IPS DF 4.7 (cell line): ENCODE measurements around the gene FAM216A.
A peak's percentile ranks its signal among the peaks of the same experiment; 100 is the strongest.
"Not testable (repeated sequence)": the region's sequence is repeated elsewhere in the genome, so short reads cannot be mapped to it uniquely, and the experiment has no call there.

Source experiments
- DNase-seq: peaks from one replicate; pipeline ENCODE4 v3.0.0-alpha.2; 2013; ENCODE audit warnings: low spot score; ENCODE audit errors: extremely low read depth

The FAM216A gene

DNA sequence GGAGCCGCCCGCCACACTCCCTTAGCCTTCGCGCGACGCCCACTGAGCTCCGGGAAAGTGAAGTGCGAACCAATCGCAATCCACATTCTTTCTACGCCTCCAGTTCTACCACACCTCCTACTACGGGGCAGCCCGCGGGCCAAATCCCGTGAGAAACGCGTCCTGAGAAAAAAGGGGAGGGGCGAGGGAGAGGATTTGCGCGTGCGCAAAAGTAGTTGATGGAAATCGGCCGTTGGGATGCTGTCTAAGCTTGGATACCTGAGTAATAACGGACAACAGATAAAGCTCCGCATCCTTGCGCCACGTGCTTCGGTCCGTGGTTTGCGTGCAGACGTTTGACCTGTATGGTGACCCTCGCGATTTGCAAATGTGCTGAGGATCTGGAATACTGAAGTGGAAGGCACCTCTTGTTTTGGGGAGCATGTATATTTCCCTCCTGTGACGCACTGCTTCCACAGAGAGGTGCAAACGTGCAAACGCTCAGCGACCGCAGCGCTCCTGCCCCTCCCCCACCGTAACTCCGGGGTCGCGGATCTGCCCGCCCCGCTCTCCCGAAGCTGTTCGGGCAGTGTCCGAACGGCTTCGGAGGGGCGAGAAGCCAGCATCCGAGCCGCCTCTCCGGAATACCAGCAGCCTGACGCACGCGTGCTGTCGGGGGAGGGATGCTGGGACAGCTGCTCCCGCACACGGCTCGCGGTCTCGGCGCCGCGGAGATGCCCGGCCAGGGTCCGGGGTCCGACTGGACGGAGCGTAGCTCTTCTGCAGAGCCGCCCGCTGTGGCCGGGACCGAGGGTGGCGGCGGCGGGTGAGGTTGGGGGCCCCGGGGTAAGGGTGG is at the start of gene FAM216A, which contains the start of gene GPN3:
Gene FAM216A, plus strand, starts transcription at position 632 of the 835 bp plus-strand sequence. Its CDS starts 31 bp downstream, at position 663.
Gene GPN3, minus strand, starts transcription at position 44 of the 835 bp plus-strand sequence. CDS start 54 bp downstream, outside the sequence.
- DNase-seq, result peak; percentile 89

DNA sequence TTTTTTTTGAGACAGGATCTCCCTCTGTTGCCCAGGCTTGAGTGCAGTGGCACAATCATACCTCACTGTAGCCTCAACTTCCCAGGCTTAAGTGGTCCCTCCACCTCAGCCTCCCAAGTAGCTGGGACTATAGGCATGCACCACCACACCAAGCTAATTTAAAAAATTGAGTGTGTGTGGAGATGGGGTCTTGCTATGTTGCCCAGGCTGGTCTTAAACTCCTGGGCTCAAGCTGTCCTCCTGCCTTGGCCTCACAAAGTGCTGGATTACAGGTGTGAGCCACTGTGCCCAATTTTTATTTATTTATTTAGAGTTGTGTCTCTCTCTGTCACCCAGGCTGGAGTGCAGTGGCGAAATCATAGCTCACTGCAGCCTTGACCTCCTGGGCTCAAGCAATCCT is 48.0 kb upstream of the FAM216A start:
- DNase-seq, result not testable (repeated sequence)

DNA sequence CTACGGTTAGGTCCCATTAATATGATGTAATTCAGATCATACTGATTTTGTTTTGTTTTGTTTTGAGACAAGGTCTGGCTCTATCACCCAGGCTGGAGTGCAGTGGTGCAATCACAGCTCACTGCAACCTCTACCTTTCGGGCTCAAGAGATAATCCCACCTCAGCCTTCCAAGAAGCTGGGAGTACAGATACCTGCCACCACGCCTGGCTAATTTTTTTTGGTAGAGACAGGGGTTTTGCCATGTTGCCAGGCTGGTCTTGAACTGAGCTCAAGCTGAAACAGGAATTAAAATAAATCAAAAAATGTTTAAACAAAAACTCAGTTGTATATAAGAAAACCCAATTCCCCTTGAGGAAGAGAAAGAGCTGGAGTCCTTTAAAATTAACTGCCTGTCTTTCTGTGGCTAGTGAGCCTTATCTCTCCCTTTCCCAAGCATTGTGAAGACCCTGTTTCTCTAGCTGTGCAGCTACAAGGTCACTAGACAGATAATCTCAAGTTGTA is 47.4 kb upstream of the FAM216A start:
- DNase-seq, result no peak

- DNase-seq, result no peak
Measured at GRCh38 chr12:110421701-110422100, 46.9 kb upstream of the FAM216A start.

GRCh38 chr12:110424237-110424636 is 44.4 kb upstream of the FAM216A start:
- DNase-seq, result no peak

DNA sequence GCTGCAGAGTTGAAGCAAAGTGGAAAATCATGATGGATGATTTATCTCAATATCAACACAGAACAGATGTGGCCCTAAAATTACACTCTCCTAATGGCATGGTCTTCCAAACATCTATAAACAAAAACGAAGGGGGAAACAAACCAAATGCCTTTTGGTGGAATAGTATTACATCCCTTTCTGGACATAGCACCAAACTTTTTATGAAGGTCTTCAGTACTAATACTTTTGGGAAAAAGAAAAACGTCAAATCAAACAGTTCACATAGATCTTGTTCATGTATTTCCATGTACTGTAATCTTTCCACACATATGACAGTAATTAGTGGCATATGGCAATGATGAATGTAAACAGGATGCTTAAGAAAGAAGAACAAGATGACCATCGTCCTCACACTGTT is 42.2 kb upstream of the FAM216A start:
- DNase-seq, result no peak

- DNase-seq, result not testable (repeated sequence)
Measured at GRCh38 chr12:110429676-110430075, 39.0 kb upstream of the FAM216A start.

DNA sequence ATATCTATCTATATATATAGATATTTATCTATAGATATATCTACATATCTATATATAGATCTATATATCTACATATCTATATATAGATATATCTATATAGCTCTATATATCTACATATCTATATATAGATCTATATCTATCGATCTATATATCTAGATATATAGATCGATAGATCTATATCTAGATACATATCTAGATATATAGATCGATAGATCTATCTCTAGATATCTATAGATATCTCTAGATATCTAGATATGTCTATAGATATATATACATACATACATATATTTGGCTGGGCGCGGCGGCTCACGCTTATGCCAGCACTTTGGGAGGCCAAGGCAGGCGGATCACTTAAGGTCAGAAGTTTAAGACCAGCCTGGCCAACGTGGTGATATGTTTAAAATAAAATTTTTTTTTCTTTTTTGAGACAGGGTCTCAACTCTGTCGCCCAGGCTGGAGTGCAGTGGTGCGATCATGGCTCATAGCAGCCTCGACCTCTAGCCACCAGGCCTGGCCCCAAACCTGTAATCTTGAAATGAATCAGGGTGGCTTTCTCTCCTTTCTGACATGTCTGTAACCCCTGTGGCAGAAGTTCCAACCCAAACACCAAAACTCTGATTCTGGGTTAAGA is 36.6 kb upstream of the FAM216A start:
- DNase-seq, result no peak

DNA sequence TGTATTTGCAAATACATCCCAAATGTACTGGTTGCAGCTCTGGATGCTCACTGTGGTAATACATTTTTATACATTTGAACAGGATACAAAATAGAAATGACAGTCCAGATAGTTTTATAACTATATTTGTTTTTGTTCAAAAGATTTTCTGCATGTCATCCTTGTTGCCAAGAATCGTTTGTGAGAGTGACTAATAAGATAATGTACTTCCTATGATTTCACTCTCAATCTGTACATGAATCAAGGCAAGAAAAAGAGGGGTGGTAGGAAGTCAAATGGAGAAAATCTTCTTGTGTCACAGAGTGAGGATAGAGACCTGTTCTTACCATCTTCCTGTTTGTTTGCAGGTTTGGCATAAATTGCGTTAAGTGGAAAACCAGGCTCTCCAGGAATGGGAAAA is 32.4 kb upstream of the FAM216A start:
- DNase-seq, result no peak

DNA sequence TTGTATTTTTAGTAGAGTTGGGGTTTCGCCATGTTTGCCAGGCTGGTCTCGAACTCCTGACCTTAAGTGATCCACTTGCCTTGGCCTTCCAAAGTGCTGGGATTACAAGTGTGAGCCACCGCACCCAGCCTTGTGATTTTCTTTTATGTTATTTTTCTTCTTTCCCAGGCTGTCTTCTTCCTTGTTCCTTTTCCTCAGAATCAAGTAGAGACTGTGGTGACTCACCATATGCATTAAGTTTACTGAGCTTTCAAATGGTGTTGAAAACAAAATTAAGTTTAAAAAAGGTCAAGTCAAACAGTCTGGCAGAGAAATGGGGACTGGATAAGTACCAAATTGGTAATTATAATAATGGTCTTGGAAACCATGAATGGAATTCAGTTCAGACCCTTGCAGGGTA is 24.2 kb upstream of the FAM216A start:
- DNase-seq, result no peak

DNA sequence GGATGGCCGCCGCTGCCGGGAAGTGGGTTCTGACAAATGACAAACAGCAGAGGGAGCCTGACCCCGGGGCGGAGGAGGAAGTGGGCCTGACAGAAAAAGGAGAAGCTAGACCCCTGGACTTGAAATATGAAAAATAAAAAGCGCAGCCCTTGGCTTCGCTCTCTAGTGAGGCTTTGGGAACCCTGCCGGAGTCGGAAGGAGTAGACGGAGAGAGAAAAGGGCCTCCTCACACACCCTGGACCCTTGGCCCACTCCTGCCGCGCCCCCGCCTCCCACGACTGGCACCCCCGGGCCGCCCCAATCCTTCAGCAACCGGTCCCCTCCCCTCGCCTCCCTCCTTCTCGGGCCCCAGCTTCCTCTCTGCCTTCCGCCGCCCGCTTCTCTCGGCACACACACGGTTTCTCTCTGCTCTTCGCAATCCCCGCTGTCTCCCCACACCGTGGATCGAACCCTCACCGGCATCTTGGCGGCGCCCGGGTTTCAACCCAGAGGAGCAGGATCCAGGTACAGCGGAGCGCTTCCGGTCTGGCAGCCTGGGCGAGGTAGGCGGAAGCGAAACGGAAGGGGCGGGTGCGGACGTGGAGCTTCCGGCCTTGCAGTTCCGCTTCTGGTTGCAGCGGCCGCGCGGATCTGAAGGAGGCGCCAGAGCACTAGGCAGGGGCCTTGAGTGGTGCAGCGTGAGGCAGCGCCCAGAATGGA is 18.7 kb upstream of the FAM216A start, which contains the start of gene ARPC3:
Gene ARPC3, minus strand, starts transcription at position 539 of the 699 bp plus-strand sequence. Its CDS starts 77 bp downstream, at position 462.
- DNase-seq, result peak; percentile 91

DNA sequence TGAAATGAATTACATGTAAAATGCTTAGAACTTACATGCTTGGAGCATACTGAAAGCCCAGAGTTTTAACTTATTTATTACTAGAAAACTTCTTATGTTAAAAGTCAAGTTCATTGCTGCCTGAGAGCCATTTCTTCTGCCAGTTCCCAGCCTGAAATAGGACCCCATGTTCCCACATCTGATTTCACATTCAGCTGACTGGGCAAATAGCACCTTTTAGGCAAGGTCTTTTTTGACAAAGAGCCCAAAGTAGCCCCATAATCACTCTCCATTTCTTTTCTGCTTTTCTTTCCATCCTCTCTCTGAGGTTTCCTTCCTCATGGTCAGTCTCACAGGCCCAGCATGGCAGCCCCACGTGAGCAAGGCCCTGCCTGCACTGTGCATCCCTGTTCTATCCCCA is 17.4 kb upstream of the FAM216A start:
- DNase-seq, result no peak

DNA sequence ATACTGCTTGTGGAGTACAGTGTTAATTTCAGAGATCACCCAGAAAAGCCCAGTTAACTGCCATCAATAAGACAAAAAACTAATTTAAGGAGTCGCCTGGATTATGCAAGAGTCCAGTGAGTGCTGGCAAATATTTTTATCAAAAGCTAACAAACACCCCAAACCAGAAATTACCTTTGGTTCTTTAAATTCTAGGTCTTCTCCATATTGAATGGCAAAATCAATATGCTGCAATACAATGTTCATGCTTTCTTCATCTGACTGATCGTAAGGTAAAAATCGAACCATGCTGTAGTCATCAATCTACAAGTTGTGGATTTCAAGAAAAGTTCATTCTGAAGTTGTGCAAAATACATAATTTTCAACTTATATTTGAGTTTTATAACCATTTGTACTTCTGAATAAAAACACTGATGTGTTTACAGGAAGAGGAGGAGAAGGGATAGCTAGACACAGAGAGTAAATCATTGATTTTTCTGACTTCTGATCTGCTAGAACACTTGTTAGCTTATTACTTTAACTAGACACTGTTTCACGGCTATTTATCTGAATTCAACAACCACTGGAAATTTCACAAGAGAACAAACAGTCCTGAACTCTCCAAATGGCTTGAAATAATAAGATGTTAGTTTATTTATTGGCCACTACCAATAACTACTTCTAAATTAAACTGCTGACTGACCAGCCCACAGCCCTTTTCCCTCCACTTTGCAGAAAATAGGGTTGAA is 14.9 kb upstream of the FAM216A start:
- DNase-seq, result no peak

- no peak for DNase-seq
Measured at GRCh38 chr12:110458756-110459155, 9.9 kb upstream of the FAM216A start.

DNA sequence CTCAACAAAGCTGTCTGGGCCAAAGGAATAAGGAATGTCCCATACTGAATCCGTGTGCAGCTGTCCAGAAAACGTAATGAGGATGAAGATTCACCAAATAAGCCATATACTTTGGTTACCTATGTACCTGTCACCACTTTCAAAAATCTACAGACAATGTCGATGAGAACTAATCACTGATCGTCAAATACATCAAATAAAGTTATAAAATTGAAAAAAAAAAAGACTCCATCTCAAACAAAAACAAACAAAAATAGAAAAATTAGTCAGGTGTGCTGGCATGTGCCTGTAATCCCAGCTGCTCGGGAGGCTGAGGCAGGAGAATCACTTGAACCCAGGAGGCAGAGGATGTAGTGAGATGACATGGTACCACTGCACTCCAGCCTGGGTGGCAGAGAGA is 7.5 kb upstream of the FAM216A start:
- not testable (repeated sequence) for DNase-seq

DNA sequence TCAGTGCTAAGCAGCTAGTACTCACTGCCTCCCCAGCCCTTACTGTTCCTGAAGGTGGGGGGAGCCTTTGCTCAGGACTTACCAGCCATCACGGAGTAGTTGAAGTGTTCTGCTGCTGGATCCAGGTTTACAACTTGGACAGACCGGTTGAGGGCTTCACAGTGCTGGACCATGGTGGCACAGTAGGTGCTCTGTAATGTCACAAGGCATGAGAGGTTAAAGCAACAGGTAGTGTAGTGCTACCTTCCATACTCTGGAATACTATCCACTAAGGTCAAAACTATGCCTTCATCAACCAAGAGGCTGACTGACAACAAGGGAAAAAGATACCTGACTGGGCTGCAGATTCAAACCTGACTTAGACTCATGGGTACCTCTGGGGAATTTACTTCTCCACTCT is 3.6 kb upstream of the FAM216A start:
- no peak for DNase-seq

GRCh38 chr12:110465765-110466164 is 2.9 kb upstream of the FAM216A start:
- not testable (repeated sequence) for DNase-seq

DNA sequence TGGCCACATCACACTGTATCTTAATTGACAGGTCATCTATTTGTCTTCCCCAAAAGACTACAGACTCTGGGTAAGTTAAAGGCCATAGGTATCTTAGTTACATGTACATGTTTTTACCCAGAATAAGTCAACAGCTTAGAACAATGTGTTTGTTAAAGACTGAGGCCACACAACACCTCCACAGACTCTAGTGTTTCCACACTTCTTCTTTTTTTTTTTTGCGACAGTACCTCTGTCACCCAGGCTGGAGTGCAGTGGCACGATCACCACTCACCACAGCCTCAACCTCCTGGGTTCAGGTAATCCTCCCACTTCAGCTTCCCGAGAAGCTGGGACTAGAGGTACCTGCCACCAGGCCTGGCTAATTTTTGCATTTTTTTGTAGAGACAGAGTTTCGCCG is 1.9 kb upstream of the FAM216A start:
- DNase-seq, result no peak

- no peak for DNase-seq
Measured at GRCh38 chr12:110467847-110468213, 815 bp upstream of the FAM216A start.

- DNase-seq, result no peak
Measured at GRCh38 chr12:110475426-110475825, 6.8 kb downstream of the FAM216A start.
